Uterus (tissue), 2 donors: ENCODE results near the gene LBP.

ENCODE experiments used
- POLR2A ChIP-seq, 2 donors: fragments of 450-650 bp; IDR thresholded peaks; one replicate each; pipeline ENCODE4 v1.6.1; 2016; ENCODE audit warnings: antibody characterized with exemption in 2 of 2, mild to moderate bottlenecking in 1 of 2, moderate library complexity in 1 of 2
- TF ChIP-seq, protein P1 (sequence below), 4 experiments: fragments of 200-600 bp in 2 of 4; fragments of 450-650 bp in 2 of 4; sonication (generic) in 2 of 4; IDR thresholded peaks; one replicate each; pipeline ENCODE4 v1.5.1; 2016 to 2019; ENCODE audit warnings: antibody characterized with exemption in 4 of 4, mild to moderate bottlenecking in 2 of 4, moderate library complexity in 1 of 4

DNA sequence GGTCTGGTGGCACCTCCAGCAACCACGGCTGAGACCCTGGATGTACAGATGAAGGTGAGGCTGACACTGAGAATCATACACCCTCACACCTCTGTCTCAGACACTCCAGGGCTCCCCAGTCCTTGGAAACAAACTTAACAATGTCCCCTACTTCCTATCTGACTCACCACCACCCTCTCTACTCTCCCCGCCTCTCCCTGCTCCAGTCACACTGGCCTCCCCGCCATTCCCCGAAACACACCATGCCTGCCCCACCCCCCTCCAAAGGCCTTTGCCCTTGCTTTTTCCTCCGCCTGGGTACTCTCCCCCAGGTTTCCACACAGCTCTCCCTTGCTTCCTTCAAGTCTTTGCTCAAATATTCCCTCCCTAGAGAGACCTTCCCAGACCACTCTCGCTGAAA, 26.1 kb upstream of the LBP start:
- TF ChIP-seq, protein P1, sequence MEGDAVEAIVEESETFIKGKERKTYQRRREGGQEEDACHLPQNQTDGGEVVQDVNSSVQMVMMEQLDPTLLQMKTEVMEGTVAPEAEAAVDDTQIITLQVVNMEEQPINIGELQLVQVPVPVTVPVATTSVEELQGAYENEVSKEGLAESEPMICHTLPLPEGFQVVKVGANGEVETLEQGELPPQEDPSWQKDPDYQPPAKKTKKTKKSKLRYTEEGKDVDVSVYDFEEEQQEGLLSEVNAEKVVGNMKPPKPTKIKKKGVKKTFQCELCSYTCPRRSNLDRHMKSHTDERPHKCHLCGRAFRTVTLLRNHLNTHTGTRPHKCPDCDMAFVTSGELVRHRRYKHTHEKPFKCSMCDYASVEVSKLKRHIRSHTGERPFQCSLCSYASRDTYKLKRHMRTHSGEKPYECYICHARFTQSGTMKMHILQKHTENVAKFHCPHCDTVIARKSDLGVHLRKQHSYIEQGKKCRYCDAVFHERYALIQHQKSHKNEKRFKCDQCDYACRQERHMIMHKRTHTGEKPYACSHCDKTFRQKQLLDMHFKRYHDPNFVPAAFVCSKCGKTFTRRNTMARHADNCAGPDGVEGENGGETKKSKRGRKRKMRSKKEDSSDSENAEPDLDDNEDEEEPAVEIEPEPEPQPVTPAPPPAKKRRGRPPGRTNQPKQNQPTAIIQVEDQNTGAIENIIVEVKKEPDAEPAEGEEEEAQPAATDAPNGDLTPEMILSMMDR (IDR thresholded peaks at IDR 0.05) = no peak
- no peak for TF ChIP-seq POLR2A (IDR thresholded peaks at IDR 0.05)
